CD1c-positive myeloid dendritic cell (primary cell): ENCODE data around the gene KHDC4.
"Not testable (repeated sequence)": the region's sequence is repeated elsewhere in the genome, so short reads cannot be mapped to it uniquely, and the experiment has no call there.

Experiments
- DNase-seq: peaks from one replicate; pipeline ENCODE4 v3.0.0-alpha.2; 2016; ENCODE audit errors: extremely low spot score

KHDC4 gene

GRCh38 chr1:155940993-155941844 lies 7.0 kb upstream of the KHDC4 start, which contains the start of gene RXFP4:
RXFP4 (plus strand) TSS chr1:155941638; CDS start chr1:155941710, 72 bp downstream.
- DNase-seq = peak; percentile 35

DNA sequence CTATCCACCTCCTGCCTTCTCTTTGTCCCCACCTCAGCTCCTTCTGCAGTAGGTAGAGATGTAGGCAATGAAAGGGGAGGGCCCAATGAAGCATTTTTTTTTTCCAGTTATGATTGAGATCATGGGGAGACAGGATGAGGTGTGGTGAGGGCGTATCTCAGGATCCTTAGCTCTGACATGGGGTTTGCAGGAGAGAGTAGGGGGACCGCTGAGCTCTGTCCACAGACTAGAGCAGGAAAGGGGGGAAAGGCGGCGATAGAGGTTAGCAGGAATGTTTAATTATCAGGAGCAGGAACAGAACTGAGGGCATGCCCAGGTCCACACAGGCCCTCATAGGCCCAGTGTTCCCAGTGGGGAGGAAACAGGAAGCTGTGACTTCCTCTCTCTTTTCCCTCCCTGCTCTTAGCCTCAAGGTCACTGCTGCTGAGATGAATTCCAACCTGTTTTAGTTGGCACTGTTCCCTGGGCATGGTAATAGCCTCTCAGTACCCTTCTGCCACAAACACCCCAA lies 6.3 kb upstream of the KHDC4 start:
- peak; percentile 69 for DNase-seq

- DNase-seq = peak; percentile 61
These were observed 4.0 kb upstream of the KHDC4 start for GRCh38 chr1:155938220-155938627.

GRCh38 chr1:155934936-155935590 lies 850 bp upstream of the KHDC4 start:
- DNase-seq = no peak

- no peak for DNase-seq
These were observed 569 bp downstream of the KHDC4 start for GRCh38 chr1:155933591-155934096.

DNA sequence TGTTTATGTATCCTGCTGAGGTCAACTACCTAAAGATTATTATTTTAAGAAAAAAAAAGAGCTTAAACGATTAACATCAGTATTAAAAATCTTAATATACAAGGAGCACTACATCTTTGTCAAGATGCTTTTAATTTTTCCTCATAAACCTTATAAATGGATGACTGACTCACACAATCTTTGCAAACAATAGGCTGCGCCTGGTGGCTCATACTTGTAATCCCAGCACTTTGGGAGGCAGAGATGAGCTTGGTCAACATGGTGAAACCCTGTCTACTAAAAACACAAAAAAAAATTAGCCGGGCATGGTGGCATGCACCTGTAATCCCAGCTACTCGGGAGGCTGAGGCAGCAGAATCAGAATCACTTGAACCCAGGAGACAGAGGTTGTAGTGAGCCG lies 1.7 kb downstream of the KHDC4 start:
- no peak for DNase-seq

DNA sequence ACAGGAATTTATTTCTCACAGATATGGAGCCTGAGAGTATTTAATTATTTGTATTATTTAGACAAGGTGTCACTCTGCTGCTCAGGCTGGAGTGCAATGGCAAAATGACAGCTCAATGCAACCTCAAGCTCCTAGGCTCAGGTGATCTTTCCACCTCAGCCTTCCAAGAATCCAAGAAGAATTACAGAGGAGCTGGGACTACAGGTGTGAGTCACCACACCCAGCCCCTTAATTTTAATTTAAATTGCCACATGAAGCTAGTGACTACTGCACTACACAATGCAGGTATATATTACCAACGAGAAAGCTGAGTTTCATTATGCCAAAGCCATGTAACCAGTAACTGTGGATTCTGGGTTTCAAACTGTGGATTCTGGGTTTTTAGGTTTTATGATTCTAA lies 2.1 kb downstream of the KHDC4 start:
- no peak for DNase-seq

DNA sequence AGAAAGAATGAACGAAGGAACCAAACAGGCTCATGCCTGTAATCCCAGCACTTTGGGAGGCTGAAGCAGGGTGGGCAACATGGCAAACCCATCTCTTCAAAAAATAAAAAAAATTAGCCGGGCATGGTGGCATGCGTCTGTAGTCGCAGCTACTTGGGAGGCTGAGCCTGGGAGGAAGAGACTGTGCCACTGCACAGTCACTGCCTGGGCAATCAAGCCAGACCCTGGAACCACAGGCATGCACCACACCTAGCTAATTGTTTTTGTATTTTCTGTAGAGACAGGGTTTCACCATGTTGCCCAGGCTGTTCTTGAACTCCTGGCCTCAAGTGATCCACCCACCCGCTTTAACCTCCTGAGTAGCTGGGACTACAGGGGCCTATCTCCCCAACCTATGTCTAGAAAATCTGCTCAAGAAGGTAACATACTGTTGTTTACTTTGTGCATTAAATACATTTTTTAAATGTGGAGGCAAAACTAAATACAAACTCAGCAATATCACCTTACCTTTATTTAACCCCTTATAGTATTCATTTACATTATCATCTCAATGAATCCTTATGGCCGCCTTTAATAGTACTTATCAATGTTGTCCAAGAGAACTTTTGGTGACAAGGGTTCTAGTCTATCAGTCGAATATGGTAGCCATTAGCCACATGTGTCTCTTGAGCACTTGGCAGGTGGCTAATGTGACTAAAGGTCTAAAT lies 2.7 kb downstream of the KHDC4 start:
- DNase-seq = no peak

DNA sequence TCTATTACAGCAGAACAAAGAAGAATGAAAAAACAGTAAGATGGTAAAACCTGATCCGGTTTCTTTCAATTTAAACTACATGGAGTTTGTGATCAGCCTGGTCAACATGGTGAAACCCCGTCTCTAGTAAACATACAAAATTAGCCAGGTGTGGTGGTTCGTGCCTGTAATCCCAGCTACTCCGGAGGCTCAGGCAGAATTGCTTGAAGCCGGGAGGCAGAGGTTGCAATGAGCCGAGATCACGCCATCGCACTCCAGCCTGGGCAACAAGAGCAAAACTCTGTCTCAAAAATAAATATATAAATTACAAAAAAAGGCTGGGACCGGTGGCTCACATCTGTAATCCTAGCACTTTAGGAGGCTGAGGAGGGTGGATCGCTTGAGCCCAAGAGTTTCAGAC lies 3.5 kb downstream of the KHDC4 start:
- not testable (repeated sequence) for DNase-seq

DNA sequence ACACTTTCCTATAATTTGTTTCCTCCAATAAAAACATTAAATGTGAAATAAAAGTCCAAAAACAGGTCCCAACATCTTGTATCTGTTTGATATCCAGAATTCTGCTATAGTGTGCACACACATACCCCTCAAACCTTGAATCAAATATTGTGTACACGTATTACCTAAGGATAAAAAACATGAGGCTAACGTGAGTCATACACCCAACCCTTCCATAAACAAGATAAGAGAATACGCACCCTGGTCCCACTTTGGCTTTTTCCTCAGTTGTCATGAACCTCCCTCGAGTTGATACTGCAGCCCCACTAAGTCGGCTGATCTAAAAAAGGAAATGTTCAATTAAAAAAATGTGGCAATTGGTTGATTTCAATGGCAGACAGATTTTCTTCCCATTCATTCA lies 5.2 kb downstream of the KHDC4 start:
- DNase-seq = no peak

DNA sequence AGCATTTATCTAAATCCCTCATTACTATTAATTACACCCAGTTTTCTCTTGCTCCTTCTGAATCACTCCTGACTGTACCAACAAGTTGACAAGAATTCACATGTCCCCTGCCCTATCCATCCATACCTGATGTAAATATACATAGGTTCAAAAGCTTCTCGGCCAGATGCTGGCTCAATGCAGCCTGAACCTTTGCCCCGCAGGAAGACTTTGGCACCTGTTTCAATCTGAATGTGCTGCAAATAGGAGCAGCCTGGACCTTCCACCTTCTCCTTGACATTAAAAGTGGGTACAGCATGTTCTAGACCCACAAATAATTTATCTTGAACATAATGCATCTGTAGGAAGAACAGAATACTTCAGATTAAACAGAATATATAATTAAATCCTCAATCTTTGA lies 8.7 kb downstream of the KHDC4 start:
- no peak for DNase-seq

DNA sequence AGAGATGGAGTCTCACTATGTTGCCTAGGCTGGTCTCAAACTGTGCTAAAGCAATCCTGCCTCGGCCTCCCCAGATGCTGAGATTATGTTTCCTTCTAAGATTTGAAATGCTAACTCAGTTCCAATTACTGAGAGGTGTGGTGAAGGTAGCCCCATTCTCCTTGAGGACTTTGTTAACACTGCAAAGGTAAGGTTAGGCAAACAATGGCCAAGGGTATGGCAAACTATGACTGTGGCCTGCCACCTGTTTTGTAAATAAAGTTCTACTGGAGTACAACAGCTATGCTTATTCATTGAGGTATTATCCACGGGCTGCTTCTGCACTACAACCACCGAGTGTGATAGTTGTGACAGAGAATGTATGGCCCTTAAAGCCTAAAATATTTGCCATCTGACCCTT lies 13.5 kb downstream of the KHDC4 start:
- DNase-seq = no peak

DNA sequence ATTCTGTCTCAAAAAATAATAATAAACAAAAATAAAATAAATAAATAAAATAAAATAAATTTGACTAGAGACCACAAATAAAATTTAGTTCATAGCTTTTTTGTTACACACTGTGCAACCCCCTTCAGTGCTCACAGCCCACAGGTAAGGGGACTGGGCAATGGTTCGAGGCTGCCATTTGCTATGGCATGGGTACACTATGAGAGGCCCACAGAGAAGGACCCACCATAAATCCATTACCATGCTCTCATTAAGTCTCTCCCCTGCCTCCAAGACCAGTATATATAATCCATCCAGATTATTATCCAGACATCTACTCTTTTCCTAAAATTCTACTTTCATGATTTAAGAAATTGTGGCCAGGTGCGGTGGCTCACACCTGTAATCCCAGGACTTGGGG lies 14.4 kb downstream of the KHDC4 start:
- no peak for DNase-seq

DNA sequence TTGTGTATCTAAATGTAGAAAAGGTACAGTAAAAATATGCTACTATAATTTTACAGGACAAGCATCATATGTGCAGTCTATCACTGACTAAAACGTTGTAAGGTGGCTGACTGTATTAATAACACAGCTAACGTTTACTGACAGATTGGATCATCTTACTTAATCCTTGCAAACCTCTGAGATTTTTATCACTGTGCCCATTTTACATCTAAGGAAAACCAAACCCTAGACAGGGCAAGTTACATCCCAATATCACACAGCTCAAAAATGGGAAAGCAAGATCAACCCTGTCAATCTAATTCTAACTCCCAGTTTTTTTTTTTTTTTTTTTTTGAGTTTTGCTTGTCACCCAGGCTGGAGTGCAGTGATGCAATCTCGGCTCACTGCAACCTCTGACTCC lies 15.6 kb downstream of the KHDC4 start:
- no peak for DNase-seq

DNA sequence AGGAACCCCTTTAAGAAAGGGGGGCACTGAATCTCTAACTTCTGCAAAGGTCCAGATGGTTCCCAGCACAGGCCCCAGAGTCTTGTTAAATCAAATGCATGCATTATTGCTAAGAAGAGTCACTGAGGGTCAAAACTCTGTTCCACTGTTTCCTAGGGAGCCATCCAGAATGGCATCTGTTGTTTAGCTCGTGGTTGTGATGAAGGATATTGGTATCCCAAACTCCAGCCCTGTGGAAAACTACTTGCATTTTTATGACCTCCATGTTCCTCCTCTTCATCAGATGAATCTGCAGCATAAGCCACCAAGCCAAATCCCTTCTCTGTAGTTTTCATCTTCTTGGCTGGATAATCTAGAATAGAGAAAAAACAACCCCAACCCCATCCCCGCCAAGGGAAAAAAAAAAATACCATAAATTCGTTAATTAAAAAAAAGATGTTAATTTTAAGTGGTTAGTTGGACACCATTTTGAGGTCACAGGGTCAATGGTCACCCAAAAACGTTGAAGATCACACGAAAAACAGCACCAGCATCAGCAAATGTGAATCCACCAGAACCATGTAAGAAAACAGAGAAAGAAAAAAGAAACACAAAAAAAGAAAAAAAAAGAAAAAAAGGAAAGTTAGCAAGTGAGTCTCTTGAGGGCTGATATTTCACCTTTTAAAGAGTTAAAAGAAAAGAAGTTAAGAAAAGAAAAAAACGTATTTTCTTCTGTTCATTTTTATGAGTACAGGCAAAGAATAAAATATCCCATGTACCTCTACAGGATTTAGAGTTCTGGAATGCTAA lies 20.1 kb downstream of the KHDC4 start:
- DNase-seq = no peak

GRCh38 chr1:155912056-155912536 lies 22.1 kb downstream of the KHDC4 start:
- no peak for DNase-seq

- DNase-seq = peak; percentile 95
These were observed 22.8 kb downstream of the KHDC4 start, which contains the start of gene RIT1 for GRCh38 chr1:155911156-155912055. RIT1 (minus strand) TSS chr1:155911349; CDS start chr1:155910761, 588 bp downstream.

DNA sequence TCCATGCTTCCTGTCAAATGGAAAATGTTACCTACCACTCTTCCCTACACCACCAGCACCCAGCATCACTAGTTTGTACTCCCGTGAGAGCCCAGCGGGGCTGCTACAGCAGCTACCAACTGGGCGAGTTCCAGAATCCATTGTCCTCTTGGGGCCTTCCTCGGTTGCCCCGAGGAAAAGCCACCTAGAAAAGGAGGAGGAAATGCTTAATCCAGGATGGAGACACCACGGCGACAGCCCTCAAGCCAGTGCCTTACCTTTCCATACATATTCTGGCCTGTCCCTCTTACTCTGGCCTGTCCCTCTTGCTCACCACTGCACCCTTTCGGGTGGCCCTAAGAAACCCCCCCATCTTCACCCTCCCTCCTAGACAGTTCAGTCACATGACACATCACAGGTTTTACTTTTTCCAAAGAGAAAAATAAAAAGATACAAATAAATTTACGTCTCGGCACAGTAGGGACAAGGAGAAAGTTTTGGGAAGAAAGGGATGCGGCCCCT lies 23.5 kb downstream of the KHDC4 start:
- peak; percentile 18 for DNase-seq

DNA sequence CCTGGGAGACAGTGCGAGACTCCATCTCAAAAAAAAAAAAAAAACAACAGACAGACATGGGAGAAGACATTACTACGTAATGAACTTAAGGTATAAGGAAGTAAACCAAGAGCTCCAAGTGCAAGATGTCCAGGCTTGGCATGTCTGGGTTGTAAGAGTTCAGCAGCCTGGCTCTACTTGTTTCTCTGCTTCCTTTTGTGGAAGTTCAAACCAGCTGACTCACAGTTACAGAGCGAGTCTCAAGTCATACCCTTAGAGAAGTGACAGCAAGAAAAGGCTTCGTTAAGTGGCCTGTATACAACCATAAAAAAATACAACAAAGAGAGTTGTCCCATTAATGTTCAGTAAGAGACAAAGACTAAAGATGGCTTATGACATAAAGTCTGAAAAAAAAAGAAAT lies 24.3 kb downstream of the KHDC4 start:
- peak; percentile 86 for DNase-seq

DNA sequence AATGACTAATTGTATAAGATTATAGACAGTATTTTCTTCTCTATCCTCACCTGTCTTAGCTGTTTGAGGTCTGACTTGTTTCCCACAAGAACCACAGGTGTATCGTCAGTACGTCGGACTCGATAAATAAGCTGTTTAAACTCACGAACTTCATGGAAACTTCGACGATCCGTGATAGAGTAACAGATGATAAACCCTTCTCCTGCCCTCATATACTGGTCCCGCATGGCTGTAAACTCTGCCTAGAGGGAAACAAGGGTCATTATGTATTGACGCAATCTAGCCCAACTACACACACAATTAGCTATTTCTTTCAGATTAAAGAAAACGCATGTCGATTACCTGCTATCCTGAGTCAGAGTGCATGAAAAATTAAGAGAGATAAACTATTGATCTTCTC lies 30.0 kb downstream of the KHDC4 start:
- no peak for DNase-seq
